NCI-H2081 treated with DMSO at 0.1 percent for 48 hours (cell line): ENCODE data around the gene TMCC2.
"Not testable (repeated sequence)": the region's sequence is repeated elsewhere in the genome, so short reads cannot be mapped to it uniquely, and the experiment has no call there.

Experiments used
- DNase-seq: peaks from one replicate; lab custom pipeline; 2025; lab: John Stamatoyannopoulos, UW

Gene TMCC2

GRCh38 chr1:205261946-205262691 is 34.4 kb downstream of the TMCC2 start:
- no peak for DNase-seq

- DNase-seq: no peak
These were observed 35.0 kb downstream of the TMCC2 start for GRCh38 chr1:205262731-205263171.

- no peak for DNase-seq
These were observed 35.9 kb downstream of the TMCC2 start for GRCh38 chr1:205263580-205264190.

GRCh38 chr1:205266611-205267305 is 39.0 kb downstream of the TMCC2 start:
- no peak for DNase-seq

- no peak for DNase-seq
These were observed 39.7 kb downstream of the TMCC2 start for GRCh38 chr1:205267306-205267902.

GRCh38 chr1:205268846-205269680 is 41.3 kb downstream of the TMCC2 start:
- no peak for DNase-seq

- DNase-seq: no peak
These were observed 42.0 kb downstream of the TMCC2 start for GRCh38 chr1:205269711-205270110.

- no peak for DNase-seq
These were observed 42.5 kb downstream of the TMCC2 start for GRCh38 chr1:205270271-205270670.

GRCh38 chr1:205270764-205271163 is 43.0 kb downstream of the TMCC2 start:
- no peak for DNase-seq

- no peak for DNase-seq
These were observed 43.5 kb downstream of the TMCC2 start for GRCh38 chr1:205271277-205271676.

- DNase-seq: no peak
These were observed 44.0 kb downstream of the TMCC2 start for GRCh38 chr1:205271745-205272144.

GRCh38 chr1:205272536-205272935 is 44.8 kb downstream of the TMCC2 start:
- DNase-seq: no peak

- peak; percentile 59 for DNase-seq
These were observed 45.8 kb downstream of the TMCC2 start for GRCh38 chr1:205273551-205273982.

- DNase-seq: no peak
These were observed 46.4 kb downstream of the TMCC2 start for GRCh38 chr1:205274041-205274691.

GRCh38 chr1:205275133-205275532 is 47.4 kb downstream of the TMCC2 start:
- DNase-seq: peak; percentile 64

- DNase-seq: no peak
These were observed 48.4 kb downstream of the TMCC2 start for GRCh38 chr1:205275916-205276688.

GRCh38 chr1:205276689-205277065 is 48.9 kb downstream of the TMCC2 start:
- DNase-seq: no peak

GRCh38 chr1:205279986-205280385 is 52.2 kb downstream of the TMCC2 start:
- DNase-seq: no peak

- not testable (repeated sequence) for DNase-seq
These were observed 53.1 kb downstream of the TMCC2 start for GRCh38 chr1:205280666-205281395.
